ENCODE results near the gene PAFAH1B1. TPM values are rescaled to one million over a fixed set of nuclear protein-coding genes. Genes with fewer than 3 reads are reported as not detected.
"Not testable (repeated sequence)": the region's sequence is repeated elsewhere in the genome, so short reads cannot be mapped to it uniquely, and the experiment has no call there.

The PAFAH1B1 gene
- total and polyA plus RNA-seq, 2 donors (not counting 1 experiment from before 2014, with no cell fraction given): 41.4 to 170 TPM

- peak; percentile 76 for ATAC-seq (ENCODE audit: low read depth)
These were observed 30.9 kb downstream of the PAFAH1B1 start for GRCh38 chr17:2624292-2624731.

DNA sequence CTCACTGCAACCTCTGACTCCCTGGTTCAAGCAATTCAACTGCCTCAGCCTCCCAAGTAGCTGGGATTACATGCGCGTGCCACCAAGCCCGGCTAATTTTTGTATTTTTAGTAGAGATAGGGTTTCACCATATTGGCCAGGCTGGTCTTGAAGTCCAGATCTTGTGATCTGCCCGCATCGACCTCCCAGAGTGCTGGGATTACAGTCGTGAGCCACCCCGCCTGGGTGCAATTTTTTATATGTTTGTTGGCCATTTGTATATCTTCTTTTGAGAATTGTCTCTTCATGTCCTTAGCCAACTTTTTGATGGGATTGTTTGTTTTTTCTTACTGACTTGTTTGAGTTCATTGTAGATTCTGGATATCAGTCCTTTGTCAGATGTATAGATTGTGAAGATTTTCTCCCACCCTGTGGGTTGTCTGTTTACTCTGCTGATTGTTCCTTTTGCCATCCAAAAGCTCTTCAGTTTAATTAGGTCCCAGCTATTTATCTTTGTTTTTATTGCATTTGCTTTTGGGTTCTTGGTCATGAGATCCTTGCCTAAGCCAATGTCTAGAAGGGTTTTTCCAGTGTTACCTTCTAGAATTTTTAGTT, 33.3 kb downstream of the PAFAH1B1 start:
- Mint-ChIP-seq H3K9me3 (ENCODE audit: insufficient read depth) (peaks cover 12% of the 10 kb centered on the region), H3K27ac (peak overlapping the region; percentile 38), H3K4me1 (peaks cover 81% of the 10 kb centered on the region), H3K4me3 (peak overlapping the region; percentile 37)
- ATAC-seq (ENCODE audit: low read depth); DNase-seq; H3K27ac ChIP-seq (ENCODE audit: low read length in 2 of 2); H3K36me3 ChIP-seq (replicated peaks in 1 of 2; ENCODE audit: control extremely low read depth in 1 of 2, control insufficient read depth in 1 of 2, extremely low read depth in 1 of 2, insufficient read depth in 2 of 2, low read length in 1 of 2); H3K27me3 ChIP-seq (replicated peaks in 1 of 4; ENCODE audit: control extremely low read depth in 1 of 4, control insufficient read depth in 3 of 4, insufficient read depth in 4 of 4, low read length in 3 of 4); H3K4me2 ChIP-seq (replicated peaks; ENCODE audit: low read depth, low read length, poor library complexity, severe bottlenecking); H3K9ac ChIP-seq (ENCODE audit: low read length); H3K4me3 ChIP-seq (ENCODE audit: control extremely low read depth in 1 of 5, extremely low read depth in 1 of 5, insufficient read depth in 1 of 5, low read depth in 2 of 5, low read length in 4 of 5); H2AFZ ChIP-seq (ENCODE audit: insufficient read depth, low read depth, low read length, poor library complexity, severe bottlenecking); POLR2A ChIA-PET; H3K27me3 Mint-ChIP-seq; CTCF ChIA-PET: not testable (repeated sequence)
- intact Hi-C loops (cut with micrococcal nuclease): loop anchor here (10.0 kb wide), 1 partner anchor 48 kb away; no protein-coding TSS in a partner anchor
- WGBS (ENCODE audit: insufficient coverage): 100% methylated on average over 4 of the region's 7 CpGs
- peaks cover 81% of the 10 kb centered on the region for H4K20me1 ChIP-seq (ENCODE audit: control insufficient read depth, insufficient read depth, low read length, poor library complexity, severe bottlenecking)
- H3K4me1 ChIP-seq (ENCODE audit: control insufficient read depth in 2 of 2, insufficient read depth in 2 of 2, low read length in 2 of 2): peaks cover 46% of the 10 kb centered on the region in 2 donors
- H3K9me3 ChIP-seq (ENCODE audit: control extremely low read depth in 1 of 3, control insufficient read depth in 2 of 3, insufficient read depth in 1 of 3, low read length in 2 of 3): peaks cover 2 to 11% (median 7%) of the 10 kb centered on the region in 3 donors
- H3K79me2 ChIP-seq (ENCODE audit: control insufficient read depth, insufficient read depth, low read length): peaks cover 99% of the 10 kb centered on the region

More at GRCh38 chr17:2624292-2624731, 30.9 kb downstream of the PAFAH1B1 start:
- Mint-ChIP-seq H3K9me3 (ENCODE audit: insufficient read depth) (peaks cover 6% of the 10 kb centered on the region), H3K27ac (peak overlapping the region; percentile 84), H3K4me1 (peaks cover 71% of the 10 kb centered on the region), H3K27me3 (no peaks in the 10 kb centered on the region), H3K4me3 (peak overlapping the region; percentile 85)
- peak overlapping the region; percentile 23 for H2AFZ ChIP-seq (ENCODE audit: insufficient read depth, low read depth, low read length, poor library complexity, severe bottlenecking)
- peak overlapping the region; percentile 75 for H3K4me2 ChIP-seq (replicated peaks; ENCODE audit: low read depth, low read length, poor library complexity, severe bottlenecking)
- H3K27me3 ChIP-seq (replicated peaks in 1 of 4; ENCODE audit: control extremely low read depth in 1 of 4, control insufficient read depth in 3 of 4, insufficient read depth in 4 of 4, low read length in 3 of 4): no peaks in the 10 kb centered on the region
- no peak for TF ChIP-seq EZH2 (IDR thresholded peaks at IDR 0.05; ENCODE audit: borderline replicate concordance, insufficient read depth, low read depth, low read length, poor library complexity, severe bottlenecking)
- TF ChIP-seq, protein P1, sequence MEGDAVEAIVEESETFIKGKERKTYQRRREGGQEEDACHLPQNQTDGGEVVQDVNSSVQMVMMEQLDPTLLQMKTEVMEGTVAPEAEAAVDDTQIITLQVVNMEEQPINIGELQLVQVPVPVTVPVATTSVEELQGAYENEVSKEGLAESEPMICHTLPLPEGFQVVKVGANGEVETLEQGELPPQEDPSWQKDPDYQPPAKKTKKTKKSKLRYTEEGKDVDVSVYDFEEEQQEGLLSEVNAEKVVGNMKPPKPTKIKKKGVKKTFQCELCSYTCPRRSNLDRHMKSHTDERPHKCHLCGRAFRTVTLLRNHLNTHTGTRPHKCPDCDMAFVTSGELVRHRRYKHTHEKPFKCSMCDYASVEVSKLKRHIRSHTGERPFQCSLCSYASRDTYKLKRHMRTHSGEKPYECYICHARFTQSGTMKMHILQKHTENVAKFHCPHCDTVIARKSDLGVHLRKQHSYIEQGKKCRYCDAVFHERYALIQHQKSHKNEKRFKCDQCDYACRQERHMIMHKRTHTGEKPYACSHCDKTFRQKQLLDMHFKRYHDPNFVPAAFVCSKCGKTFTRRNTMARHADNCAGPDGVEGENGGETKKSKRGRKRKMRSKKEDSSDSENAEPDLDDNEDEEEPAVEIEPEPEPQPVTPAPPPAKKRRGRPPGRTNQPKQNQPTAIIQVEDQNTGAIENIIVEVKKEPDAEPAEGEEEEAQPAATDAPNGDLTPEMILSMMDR (IDR thresholded peaks at IDR 0.05): no peak
- H3K4me1 ChIP-seq (ENCODE audit: control insufficient read depth in 2 of 2, insufficient read depth in 2 of 2, low read length in 2 of 2): peaks cover 36 to 44% of the 10 kb centered on the region in 2 donors
- CTCF ChIA-PET: no interaction called here
- peak overlapping the region; percentile 77 to 84 for H3K27ac ChIP-seq (ENCODE audit: low read length in 2 of 2)
- H3K9ac ChIP-seq (ENCODE audit: low read length): peak overlapping the region; percentile 52
- intact Hi-C loops (cut with micrococcal nuclease): loop anchor here (2.0 to 10.0 kb wide), 2 partner anchors 30 to 50 kb away; no protein-coding TSS in a partner anchor
- peaks cover 2 to 7% (median 3%) of the 10 kb centered on the region in 3 donors for H3K9me3 ChIP-seq (ENCODE audit: control extremely low read depth in 1 of 3, control insufficient read depth in 2 of 3, insufficient read depth in 1 of 3, low read length in 2 of 3)
- H4K20me1 ChIP-seq (ENCODE audit: control insufficient read depth, insufficient read depth, low read length, poor library complexity, severe bottlenecking): peaks cover 79% of the 10 kb centered on the region
- peaks cover 0 to 5% of the 10 kb centered on the region in 2 experiments for H3K36me3 ChIP-seq (replicated peaks in 1 of 2; ENCODE audit: control extremely low read depth in 1 of 2, control insufficient read depth in 1 of 2, extremely low read depth in 1 of 2, insufficient read depth in 2 of 2, low read length in 1 of 2)
- H3K79me2 ChIP-seq (ENCODE audit: control insufficient read depth, insufficient read depth, low read length): peaks cover 99% of the 10 kb centered on the region
- POLR2A ChIA-PET: no interaction called here
- WGBS (ENCODE audit: insufficient coverage): 1% methylated on average over 6 of the region's 10 CpGs
- DNase-seq: peak; percentile 82
- H3K4me3 ChIP-seq (ENCODE audit: control extremely low read depth in 1 of 5, extremely low read depth in 1 of 5, insufficient read depth in 1 of 5, low read depth in 2 of 5, low read length in 4 of 5): peak overlapping the region in 3 of 5 experiments; percentile 33 to 46 (median 37)

- peak overlapping the region; percentile 4 for H3K9ac ChIP-seq (ENCODE audit: low read length)
- H3K27me3 ChIP-seq (replicated peaks in 1 of 4; ENCODE audit: control extremely low read depth in 1 of 4, control insufficient read depth in 3 of 4, insufficient read depth in 4 of 4, low read length in 3 of 4); H3K4me3 ChIP-seq (ENCODE audit: control extremely low read depth in 1 of 5, extremely low read depth in 1 of 5, insufficient read depth in 1 of 5, low read depth in 2 of 5, low read length in 4 of 5); H3K36me3 ChIP-seq (replicated peaks in 1 of 2; ENCODE audit: control extremely low read depth in 1 of 2, control insufficient read depth in 1 of 2, extremely low read depth in 1 of 2, insufficient read depth in 2 of 2, low read length in 1 of 2); H3K27me3 Mint-ChIP-seq; ATAC-seq (ENCODE audit: low read depth); H2AFZ ChIP-seq (ENCODE audit: insufficient read depth, low read depth, low read length, poor library complexity, severe bottlenecking); POLR2A ChIA-PET: not testable (repeated sequence)
- CTCF ChIA-PET: interaction anchor here (0.6 to 1.2 kb wide), 2 partner anchors 29 to 382 kb away, joined by 3 read pairs; no protein-coding TSS in a partner anchor
- H3K27ac ChIP-seq (ENCODE audit: low read length in 2 of 2): peak overlapping the region; percentile 19 to 65
- H3K79me2 ChIP-seq (ENCODE audit: control insufficient read depth, insufficient read depth, low read length): peaks cover 99% of the 10 kb centered on the region
- H3K4me2 ChIP-seq (replicated peaks; ENCODE audit: low read depth, low read length, poor library complexity, severe bottlenecking): peak overlapping the region; percentile 3
- Mint-ChIP-seq H3K27ac (peak overlapping the region; percentile 71), H3K4me3 (peak overlapping the region; percentile 10), H3K9me3 (ENCODE audit: insufficient read depth) (peaks cover 12% of the 10 kb centered on the region), H3K4me1 (peaks cover 80% of the 10 kb centered on the region)
- peaks cover 80% of the 10 kb centered on the region for H4K20me1 ChIP-seq (ENCODE audit: control insufficient read depth, insufficient read depth, low read length, poor library complexity, severe bottlenecking)
- WGBS (ENCODE audit: insufficient coverage): no CpG with 5 or more reads among the region's 2 CpGs
- peaks cover 2 to 11% (median 3%) of the 10 kb centered on the region in 3 donors for H3K9me3 ChIP-seq (ENCODE audit: control extremely low read depth in 1 of 3, control insufficient read depth in 2 of 3, insufficient read depth in 1 of 3, low read length in 2 of 3)
- peak; percentile 34 for DNase-seq
- peaks cover 41 to 45% of the 10 kb centered on the region in 2 donors for H3K4me1 ChIP-seq (ENCODE audit: control insufficient read depth in 2 of 2, insufficient read depth in 2 of 2, low read length in 2 of 2)
- intact Hi-C loops (cut with micrococcal nuclease): loop anchor here (10.0 kb wide), 1 partner anchor 46 kb away; no protein-coding TSS in a partner anchor
These were observed 35.5 kb downstream of the PAFAH1B1 start for GRCh38 chr17:2628922-2629321.

Measured in B cell (primary cell).